ENCODE measurements around the gene TANK. TPM values are rescaled to one million over a fixed set of nuclear protein-coding genes. Genes with fewer than 3 reads are reported as not detected.

TANK gene
- total and polyA plus RNA-seq, 2 of the 8 experiments (the other 6 are each of a cell fraction or from before 2014, with no cell fraction given) = 7.0 to 26.1 TPM

GRCh38 chr2:161219211-161219610 is 59.0 kb downstream of the TANK start (continued):
- TF ChIP-seq CHD7 (IDR thresholded peaks at IDR 0.05; ENCODE audit: insufficient replicate concordance, low read length) (no peak), RNF2 (IDR thresholded peaks at IDR 0.05; ENCODE audit: borderline replicate concordance, low read depth, low read length, missing control alignments, poor library complexity, severe bottlenecking) (no peak), PHF8 (conservative IDR thresholded peaks at IDR 0.05; ENCODE audit: low read depth, low read length) (no peak), CBX5 (IDR thresholded peaks at IDR 0.05; ENCODE audit: low read depth, low read length) (no peak), CREB1 (IDR thresholded peaks at IDR 0.05) (no peak), EZH2 (IDR thresholded peaks at IDR 0.05; ENCODE audit: low read depth, low read length, severe bottlenecking) (no peak), CHD1 (IDR thresholded peaks at IDR 0.05; ENCODE audit: low read depth, low read length) (no peak), MAFK (IDR thresholded peaks at IDR 0.05; ENCODE audit: low read depth, low read length) (no peak), KDM1A (IDR thresholded peaks at IDR 0.05; ENCODE audit: borderline replicate concordance, low read length) (no peak), SIN3A (conservative IDR thresholded peaks at IDR 0.05 in 1 of 2, IDR thresholded peaks at IDR 0.05 in 1 of 2; ENCODE audit: low read depth in 1 of 2, low read length in 2 of 2) (no peak)

All from H1 (cell line).